ENCODE data around the gene BOLA1.
A peak's percentile ranks its signal among the peaks of the same experiment; 100 is the strongest.

Gene BOLA1

DNA sequence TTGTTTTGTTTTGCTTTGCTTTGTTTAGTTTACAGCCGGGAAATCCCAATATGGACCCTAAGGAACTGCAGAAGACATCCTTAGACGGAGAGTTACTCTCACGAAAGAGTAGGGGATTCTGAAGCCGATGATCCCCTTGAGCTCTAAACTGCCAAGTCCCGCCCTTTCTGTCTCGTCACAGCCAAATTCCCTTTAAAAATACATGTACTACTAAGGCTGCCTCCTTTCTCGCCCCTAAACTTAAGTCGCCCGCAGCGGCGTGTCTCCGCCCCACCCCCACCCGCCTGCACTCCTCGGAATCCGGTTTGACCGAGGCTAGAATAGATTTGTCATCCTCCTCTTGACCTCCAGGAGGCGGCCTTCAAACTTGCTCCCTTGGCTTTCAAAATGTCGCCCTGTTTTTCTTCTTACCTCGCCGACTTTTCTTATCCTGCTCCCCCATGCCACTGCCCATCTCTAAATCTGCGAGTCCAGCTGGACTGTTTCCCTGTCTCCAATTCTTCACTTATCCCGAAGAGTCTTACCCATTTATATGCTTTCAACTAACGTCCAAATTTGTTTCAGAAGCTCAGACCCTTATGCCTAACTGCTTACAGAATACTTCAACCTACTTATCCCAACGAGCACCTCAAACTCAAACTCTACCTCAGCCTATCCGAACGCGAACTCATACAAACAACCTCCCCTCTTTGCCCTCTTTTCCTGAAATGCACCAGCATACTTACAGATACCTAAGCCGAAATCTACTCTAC lies 10.9 kb upstream of the BOLA1 start (continued):
- TF ChIP-seq, protein P1, sequence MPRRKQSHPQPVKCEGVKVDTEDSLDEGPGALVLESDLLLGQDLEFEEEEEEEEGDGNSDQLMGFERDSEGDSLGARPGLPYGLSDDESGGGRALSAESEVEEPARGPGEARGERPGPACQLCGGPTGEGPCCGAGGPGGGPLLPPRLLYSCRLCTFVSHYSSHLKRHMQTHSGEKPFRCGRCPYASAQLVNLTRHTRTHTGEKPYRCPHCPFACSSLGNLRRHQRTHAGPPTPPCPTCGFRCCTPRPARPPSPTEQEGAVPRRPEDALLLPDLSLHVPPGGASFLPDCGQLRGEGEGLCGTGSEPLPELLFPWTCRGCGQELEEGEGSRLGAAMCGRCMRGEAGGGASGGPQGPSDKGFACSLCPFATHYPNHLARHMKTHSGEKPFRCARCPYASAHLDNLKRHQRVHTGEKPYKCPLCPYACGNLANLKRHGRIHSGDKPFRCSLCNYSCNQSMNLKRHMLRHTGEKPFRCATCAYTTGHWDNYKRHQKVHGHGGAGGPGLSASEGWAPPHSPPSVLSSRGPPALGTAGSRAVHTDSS (tag by site-specific recombination; IDR thresholded peaks at IDR 0.05), result no peak
- TF ChIP-seq ZFHX2 (tag by site-specific recombination; conservative IDR thresholded peaks at IDR 0.05) (no peak; the same call in 1 of the 2 replicates), KLF16 (tag by site-specific recombination; IDR thresholded peaks at IDR 0.05) (no peak), ZNF404 (tag by site-specific recombination; IDR thresholded peaks at IDR 0.05) (no peak), ZNF19 (tag by site-specific recombination; IDR thresholded peaks at IDR 0.05; ENCODE audit: low read depth) (no peak), EGR2 (tag by site-specific recombination; IDR thresholded peaks at IDR 0.05; ENCODE audit: low read depth) (peak; percentile 32; the same call in 1 of the 2 replicates), ZNF174 (tag by site-specific recombination; IDR thresholded peaks at IDR 0.05) (no peak), ZBTB20 (tag by site-specific recombination; IDR thresholded peaks at IDR 0.05) (0 out of 2 replicates have a peak, but pooled peaks have one; percentile 46), ZNF121 (tag by site-specific recombination; IDR thresholded peaks at IDR 0.05) (no peak), ZNF292 (tag by site-specific recombination; IDR thresholded peaks at IDR 0.05; ENCODE audit: borderline replicate concordance, low read depth) (no peak), ZNF16 (tag by site-specific recombination; IDR thresholded peaks at IDR 0.05; ENCODE audit: low read depth) (no peak), IKZF3 (tag by site-specific recombination; IDR thresholded peaks at IDR 0.05) (peak; percentile 58), WT1 (tag by site-specific recombination; IDR thresholded peaks at IDR 0.05) (0 out of 2 replicates have a peak, but pooled peaks have one; percentile 8), HOXC10 (CRISPR knock-in tag; IDR thresholded peaks at IDR 0.05) (no peak), ZBTB17 (tag by site-specific recombination; IDR thresholded peaks at IDR 0.05) (peak; percentile 91), SCRT1 (tag by site-specific recombination; IDR thresholded peaks at IDR 0.05; ENCODE audit: borderline replicate concordance) (no peak)
- TF ChIP-seq, protein P2, sequence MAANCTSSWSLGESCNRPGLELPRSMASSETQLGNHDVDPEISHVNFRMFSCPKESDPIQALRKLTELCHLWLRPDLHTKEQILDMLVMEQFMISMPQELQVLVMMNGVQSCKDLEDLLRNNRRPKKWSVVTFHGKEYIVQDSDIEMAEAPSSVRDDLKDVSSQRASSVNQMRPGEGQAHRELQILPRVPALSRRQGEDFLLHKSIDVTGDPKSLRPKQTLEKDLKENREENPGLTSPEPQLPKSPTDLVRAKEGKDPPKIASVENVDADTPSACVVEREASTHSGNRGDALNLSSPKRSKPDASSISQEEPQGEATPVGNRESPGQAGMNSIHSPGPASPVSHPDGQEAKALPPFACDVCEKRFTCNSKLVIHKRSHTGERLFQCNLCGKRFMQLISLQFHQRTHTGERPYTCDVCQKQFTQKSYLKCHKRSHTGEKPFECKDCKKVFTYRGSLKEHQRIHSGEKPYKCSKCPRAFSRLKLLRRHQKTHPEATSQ (tag by site-specific recombination; IDR thresholded peaks at IDR 0.05), result no peak
- TF ChIP-seq, protein P3, sequence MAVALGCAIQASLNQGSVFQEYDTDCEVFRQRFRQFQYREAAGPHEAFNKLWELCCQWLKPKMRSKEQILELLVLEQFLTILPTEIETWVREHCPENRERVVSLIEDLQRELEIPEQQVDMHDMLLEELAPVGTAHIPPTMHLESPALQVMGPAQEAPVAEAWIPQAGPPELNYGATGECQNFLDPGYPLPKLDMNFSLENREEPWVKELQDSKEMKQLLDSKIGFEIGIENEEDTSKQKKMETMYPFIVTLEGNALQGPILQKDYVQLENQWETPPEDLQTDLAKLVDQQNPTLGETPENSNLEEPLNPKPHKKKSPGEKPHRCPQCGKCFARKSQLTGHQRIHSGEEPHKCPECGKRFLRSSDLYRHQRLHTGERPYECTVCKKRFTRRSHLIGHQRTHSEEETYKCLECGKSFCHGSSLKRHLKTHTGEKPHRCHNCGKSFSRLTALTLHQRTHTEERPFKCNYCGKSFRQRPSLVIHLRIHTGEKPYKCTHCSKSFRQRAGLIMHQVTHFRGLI (tag by site-specific recombination; IDR thresholded peaks at IDR 0.05), result no peak
- TF ChIP-seq, protein P4, sequence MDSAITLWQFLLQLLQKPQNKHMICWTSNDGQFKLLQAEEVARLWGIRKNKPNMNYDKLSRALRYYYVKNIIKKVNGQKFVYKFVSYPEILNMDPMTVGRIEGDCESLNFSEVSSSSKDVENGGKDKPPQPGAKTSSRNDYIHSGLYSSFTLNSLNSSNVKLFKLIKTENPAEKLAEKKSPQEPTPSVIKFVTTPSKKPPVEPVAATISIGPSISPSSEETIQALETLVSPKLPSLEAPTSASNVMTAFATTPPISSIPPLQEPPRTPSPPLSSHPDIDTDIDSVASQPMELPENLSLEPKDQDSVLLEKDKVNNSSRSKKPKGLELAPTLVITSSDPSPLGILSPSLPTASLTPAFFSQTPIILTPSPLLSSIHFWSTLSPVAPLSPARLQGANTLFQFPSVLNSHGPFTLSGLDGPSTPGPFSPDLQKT (IDR thresholded peaks at IDR 0.05; ENCODE audit: borderline replicate concordance, low read depth, low read length), result no peak
- TF ChIP-seq, protein P5, sequence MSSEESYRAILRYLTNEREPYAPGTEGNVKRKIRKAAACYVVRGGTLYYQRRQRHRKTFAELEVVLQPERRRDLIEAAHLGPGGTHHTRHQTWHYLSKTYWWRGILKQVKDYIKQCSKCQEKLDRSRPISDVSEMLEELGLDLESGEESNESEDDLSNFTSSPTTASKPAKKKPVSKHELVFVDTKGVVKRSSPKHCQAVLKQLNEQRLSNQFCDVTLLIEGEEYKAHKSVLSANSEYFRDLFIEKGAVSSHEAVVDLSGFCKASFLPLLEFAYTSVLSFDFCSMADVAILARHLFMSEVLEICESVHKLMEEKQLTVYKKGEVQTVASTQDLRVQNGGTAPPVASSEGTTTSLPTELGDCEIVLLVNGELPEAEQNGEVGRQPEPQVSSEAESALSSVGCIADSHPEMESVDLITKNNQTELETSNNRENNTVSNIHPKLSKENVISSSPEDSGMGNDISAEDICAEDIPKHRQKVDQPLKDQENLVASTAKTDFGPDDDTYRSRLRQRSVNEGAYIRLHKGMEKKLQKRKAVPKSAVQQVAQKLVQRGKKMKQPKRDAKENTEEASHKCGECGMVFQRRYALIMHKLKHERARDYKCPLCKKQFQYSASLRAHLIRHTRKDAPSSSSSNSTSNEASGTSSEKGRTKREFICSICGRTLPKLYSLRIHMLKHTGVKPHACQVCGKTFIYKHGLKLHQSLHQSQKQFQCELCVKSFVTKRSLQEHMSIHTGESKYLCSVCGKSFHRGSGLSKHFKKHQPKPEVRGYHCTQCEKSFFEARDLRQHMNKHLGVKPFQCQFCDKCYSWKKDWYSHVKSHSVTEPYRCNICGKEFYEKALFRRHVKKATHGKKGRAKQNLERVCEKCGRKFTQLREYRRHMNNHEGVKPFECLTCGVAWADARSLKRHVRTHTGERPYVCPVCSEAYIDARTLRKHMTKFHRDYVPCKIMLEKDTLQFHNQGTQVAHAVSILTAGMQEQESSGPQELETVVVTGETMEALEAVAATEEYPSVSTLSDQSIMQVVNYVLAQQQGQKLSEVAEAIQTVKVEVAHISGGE (tag by site-specific recombination; conservative IDR thresholded peaks at IDR 0.05; ENCODE audit: low read depth), result peak; percentile 30
- TF ChIP-seq, protein P6, sequence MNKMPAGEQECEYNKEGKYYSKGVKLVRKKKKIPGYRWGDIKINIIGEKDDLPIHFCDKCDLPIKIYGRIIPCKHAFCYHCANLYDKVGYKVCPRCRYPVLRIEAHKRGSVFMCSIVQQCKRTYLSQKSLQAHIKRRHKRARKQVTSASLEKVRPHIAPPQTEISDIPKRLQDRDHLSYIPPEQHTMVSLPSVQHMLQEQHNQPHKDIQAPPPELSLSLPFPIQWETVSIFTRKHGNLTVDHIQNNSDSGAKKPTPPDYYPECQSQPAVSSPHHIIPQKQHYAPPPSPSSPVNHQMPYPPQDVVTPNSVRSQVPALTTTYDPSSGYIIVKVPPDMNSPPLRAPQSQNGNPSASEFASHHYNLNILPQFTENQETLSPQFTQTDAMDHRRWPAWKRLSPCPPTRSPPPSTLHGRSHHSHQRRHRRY (tag by site-specific recombination; IDR thresholded peaks at IDR 0.05), result no peak
- TF ChIP-seq, protein P7, sequence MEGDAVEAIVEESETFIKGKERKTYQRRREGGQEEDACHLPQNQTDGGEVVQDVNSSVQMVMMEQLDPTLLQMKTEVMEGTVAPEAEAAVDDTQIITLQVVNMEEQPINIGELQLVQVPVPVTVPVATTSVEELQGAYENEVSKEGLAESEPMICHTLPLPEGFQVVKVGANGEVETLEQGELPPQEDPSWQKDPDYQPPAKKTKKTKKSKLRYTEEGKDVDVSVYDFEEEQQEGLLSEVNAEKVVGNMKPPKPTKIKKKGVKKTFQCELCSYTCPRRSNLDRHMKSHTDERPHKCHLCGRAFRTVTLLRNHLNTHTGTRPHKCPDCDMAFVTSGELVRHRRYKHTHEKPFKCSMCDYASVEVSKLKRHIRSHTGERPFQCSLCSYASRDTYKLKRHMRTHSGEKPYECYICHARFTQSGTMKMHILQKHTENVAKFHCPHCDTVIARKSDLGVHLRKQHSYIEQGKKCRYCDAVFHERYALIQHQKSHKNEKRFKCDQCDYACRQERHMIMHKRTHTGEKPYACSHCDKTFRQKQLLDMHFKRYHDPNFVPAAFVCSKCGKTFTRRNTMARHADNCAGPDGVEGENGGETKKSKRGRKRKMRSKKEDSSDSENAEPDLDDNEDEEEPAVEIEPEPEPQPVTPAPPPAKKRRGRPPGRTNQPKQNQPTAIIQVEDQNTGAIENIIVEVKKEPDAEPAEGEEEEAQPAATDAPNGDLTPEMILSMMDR (tag by site-specific recombination; IDR thresholded peaks at IDR 0.05), result peak; percentile 90
- TF ChIP-seq, protein P8, sequence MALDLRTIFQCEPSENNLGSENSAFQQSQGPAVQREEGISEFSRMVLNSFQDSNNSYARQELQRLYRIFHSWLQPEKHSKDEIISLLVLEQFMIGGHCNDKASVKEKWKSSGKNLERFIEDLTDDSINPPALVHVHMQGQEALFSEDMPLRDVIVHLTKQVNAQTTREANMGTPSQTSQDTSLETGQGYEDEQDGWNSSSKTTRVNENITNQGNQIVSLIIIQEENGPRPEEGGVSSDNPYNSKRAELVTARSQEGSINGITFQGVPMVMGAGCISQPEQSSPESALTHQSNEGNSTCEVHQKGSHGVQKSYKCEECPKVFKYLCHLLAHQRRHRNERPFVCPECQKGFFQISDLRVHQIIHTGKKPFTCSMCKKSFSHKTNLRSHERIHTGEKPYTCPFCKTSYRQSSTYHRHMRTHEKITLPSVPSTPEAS (tag by site-specific recombination; IDR thresholded peaks at IDR 0.05), result peak; percentile 28; the same call in 1 of the 2 replicates
- TF ChIP-seq, protein P9, sequence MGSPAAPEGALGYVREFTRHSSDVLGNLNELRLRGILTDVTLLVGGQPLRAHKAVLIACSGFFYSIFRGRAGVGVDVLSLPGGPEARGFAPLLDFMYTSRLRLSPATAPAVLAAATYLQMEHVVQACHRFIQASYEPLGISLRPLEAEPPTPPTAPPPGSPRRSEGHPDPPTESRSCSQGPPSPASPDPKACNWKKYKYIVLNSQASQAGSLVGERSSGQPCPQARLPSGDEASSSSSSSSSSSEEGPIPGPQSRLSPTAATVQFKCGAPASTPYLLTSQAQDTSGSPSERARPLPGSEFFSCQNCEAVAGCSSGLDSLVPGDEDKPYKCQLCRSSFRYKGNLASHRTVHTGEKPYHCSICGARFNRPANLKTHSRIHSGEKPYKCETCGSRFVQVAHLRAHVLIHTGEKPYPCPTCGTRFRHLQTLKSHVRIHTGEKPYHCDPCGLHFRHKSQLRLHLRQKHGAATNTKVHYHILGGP (tag by site-specific recombination; IDR thresholded peaks at IDR 0.05), result no peak

All from HEK293 (cell line).